GM12801 (cell line): ENCODE results near the gene TIAM2.

ENCODE experiments used
- CTCF ChIP-seq: IDR thresholded peaks from one replicate; pipeline ENCODE4 v1.5.1; 2011; ENCODE audit warnings: control low read depth; ENCODE audit not compliant: insufficient read length; ENCODE audit errors: extremely low read depth

The TIAM2 gene

DNA sequence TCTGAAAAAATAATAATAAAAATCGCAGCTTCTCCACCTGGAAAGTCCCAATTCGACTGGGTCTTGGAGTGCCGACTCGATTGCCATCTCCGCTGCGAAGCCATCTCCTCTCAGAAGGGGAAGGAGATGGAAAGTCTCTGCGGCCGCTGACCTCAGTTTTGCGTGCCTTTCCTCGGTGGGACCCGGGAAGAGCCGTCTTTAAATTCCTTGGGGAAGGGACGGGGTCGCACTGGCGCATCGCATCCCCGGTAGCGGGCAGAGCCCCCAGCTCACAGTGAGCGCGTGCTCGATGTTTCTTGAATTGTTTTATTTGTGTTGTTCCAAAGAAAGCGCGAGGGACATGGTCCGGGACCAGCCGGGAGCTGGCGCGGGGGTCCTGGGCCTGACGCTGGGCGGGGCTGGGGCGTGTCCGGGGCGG lies 270 bp upstream of the TIAM2 start:
- TF ChIP-seq CTCF: no peak

- no peak for TF ChIP-seq CTCF
Observed at GRCh38 chr6:154996016-154996590, 988 bp downstream of the TIAM2 start.

DNA sequence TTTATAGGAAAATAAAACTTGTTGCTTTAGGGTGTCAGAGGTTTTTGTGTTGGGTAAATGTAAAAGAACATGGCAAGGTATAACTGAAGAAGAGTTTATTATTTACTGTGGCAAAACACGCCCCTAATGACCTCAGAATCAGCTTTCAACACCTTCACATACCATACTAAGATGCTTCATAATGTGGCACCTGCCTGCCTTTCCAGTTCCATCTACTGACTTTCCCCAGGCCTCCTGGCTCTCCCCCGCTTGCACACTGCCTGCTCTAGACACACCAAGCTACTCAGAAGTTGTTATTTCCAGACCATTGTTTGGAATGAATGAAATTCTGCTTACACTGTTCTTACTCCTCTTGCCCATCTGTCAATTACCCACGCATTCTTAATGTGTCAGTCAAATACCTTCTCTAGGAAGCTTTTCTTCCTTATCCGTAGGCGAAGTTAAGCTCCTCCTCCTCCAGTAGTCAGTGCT lies 1.8 kb downstream of the TIAM2 start:
- TF ChIP-seq CTCF: no peak

GRCh38 chr6:154998855-154999254 lies 3.7 kb downstream of the TIAM2 start:
- no peak for TF ChIP-seq CTCF

GRCh38 chr6:155001482-155001881 lies 6.4 kb downstream of the TIAM2 start:
- TF ChIP-seq CTCF: no peak

- no peak for TF ChIP-seq CTCF
Observed at GRCh38 chr6:155001934-155002333, 6.8 kb downstream of the TIAM2 start.

GRCh38 chr6:155003476-155003875 lies 8.4 kb downstream of the TIAM2 start:
- TF ChIP-seq CTCF: no peak
